B cell (primary cell): ENCODE results near the gene KRT12. TPM values are rescaled to one million over a fixed set of nuclear protein-coding genes. Genes with fewer than 3 reads are reported as not detected.

Experiments used
- ATAC-seq: fragments of 200-7000 bp; cut with Tn5 transposase; one replicate; pipeline ENCODE4 v1.10.0; 2021; ENCODE audit warnings: low read depth, mild to moderate bottlenecking, moderate number of reproducible peaks, moderate library complexity
- CTCF ChIA-PET: fragments of 350-600 bp; sonication (Branson Sonifier 250); formaldehyde crosslinking; loops from one replicate; lab custom pipeline; 2021; ENCODE audit warnings: antibody characterized with exemption, inconsistent platforms; lab: Charles Lee
- POLR2A ChIA-PET: fragments of 350-600 bp; sonication (Branson Sonifier 250); formaldehyde crosslinking; loops from one replicate; lab custom pipeline; 2021; ENCODE audit warnings: antibody characterized with exemption; lab: Charles Lee
- DNase-seq: peaks from one replicate; pipeline ENCODE4 v3.0.0; 2013
- H2AFZ ChIP-seq: 2 replicates; pipeline ENCODE4 v1.6.1; 2012; ENCODE audit warnings: mild to moderate bottlenecking, low read depth, low read length; ENCODE audit not compliant: insufficient read depth, poor library complexity, severe bottlenecking
- H3K27ac ChIP-seq, 2 donors: 1 replicate in 1 of 2; 2 replicates in 1 of 2; pipeline ENCODE4 v1.5.1; 2012 to 2013; ENCODE audit warnings: low read length in 2 of 2, mild to moderate bottlenecking in 2 of 2, moderate library complexity in 1 of 2
- H3K27me3 ChIP-seq, 4 experiments: fragments of 200-600 bp in 1 of 4; sonication (generic) in 1 of 4; replicated peaks in 1 of 4; 1 replicate in 2 of 4; 2 replicates in 2 of 4; pipeline versions ENCODE4 v1.6.1 to v1.7.0; 2013 to 2016; ENCODE audit warnings: low read length in 3 of 4, mild to moderate bottlenecking in 2 of 4, mixed read lengths in 1 of 4, moderate library complexity in 1 of 4; ENCODE audit not compliant: insufficient read depth in 4 of 4, control insufficient read depth in 3 of 4; ENCODE audit errors: control extremely low read depth in 1 of 4
- H3K36me3 ChIP-seq, 2 experiments: replicated peaks in 1 of 2; 1 replicate in 1 of 2; 2 replicates in 1 of 2; pipeline versions ENCODE4 v1.6.1 to v1.7.1; 2013; ENCODE audit warnings: low read length in 1 of 2; ENCODE audit not compliant: insufficient read depth in 2 of 2, control insufficient read depth in 1 of 2; ENCODE audit errors: control extremely low read depth in 1 of 2, extremely low read depth in 1 of 2
- H3K4me1 ChIP-seq, 2 donors: fragments of 200-600 bp in 1 of 2; sonication (generic) in 1 of 2; 1 replicate in 1 of 2; 2 replicates in 1 of 2; pipeline versions ENCODE4 v1.5.1 to v1.6.1; 2013 to 2017; ENCODE audit warnings: low read length in 2 of 2; ENCODE audit not compliant: control insufficient read depth in 2 of 2, insufficient read depth in 2 of 2
- H3K4me2 ChIP-seq: replicated peaks from 2 replicates; pipeline ENCODE3; 2012; ENCODE audit warnings: mild to moderate bottlenecking, low read depth, low read length; ENCODE audit not compliant: poor library complexity, severe bottlenecking
- H3K4me3 ChIP-seq, 5 experiments: fragments of 200-600 bp in 1 of 5; sonication (generic) in 1 of 5; 1 replicate in 3 of 5; 2 replicates in 2 of 5; pipeline versions ENCODE4 v1.5.1 to v1.7.0; 2011 to 2016; ENCODE audit warnings: low read length in 4 of 5, mild to moderate bottlenecking in 4 of 5, low read depth in 2 of 5, control low read depth in 1 of 5, moderate library complexity in 1 of 5; ENCODE audit not compliant: insufficient read depth in 1 of 5; ENCODE audit errors: control extremely low read depth in 1 of 5, extremely low read depth in 1 of 5
- H3K79me2 ChIP-seq: fragments of 200-600 bp; sonication (generic); one replicate; pipeline ENCODE4 v1.6.0; 2016; ENCODE audit warnings: low read length; ENCODE audit not compliant: control insufficient read depth, insufficient read depth
- H3K9ac ChIP-seq: fragments of 200-600 bp; sonication (generic); 2 replicates; pipeline ENCODE4 v1.6.1; 2017; ENCODE audit warnings: mild to moderate bottlenecking, low read length, moderate library complexity
- H3K9me3 ChIP-seq, 3 donors: one replicate each; pipeline versions ENCODE4 v1.6.1 to v1.7.1; 2013; ENCODE audit warnings: low read length in 2 of 3; ENCODE audit not compliant: control insufficient read depth in 2 of 3, insufficient read depth in 1 of 3; ENCODE audit errors: control extremely low read depth in 1 of 3
- H4K20me1 ChIP-seq: 2 replicates; pipeline ENCODE4 v1.6.0; 2012; ENCODE audit warnings: mild to moderate bottlenecking, low read length; ENCODE audit not compliant: insufficient read depth, control insufficient read depth, poor library complexity, severe bottlenecking
- H3K27ac Mint-ChIP-seq: one replicate; pipeline ENCODE4 v1.8.0; 2021; ENCODE audit warnings: mixed read lengths
- H3K27me3 Mint-ChIP-seq: one replicate; pipeline ENCODE4 v1.8.0; 2021; ENCODE audit warnings: mixed read lengths
- H3K4me1 Mint-ChIP-seq: one replicate; pipeline ENCODE4 v1.8.0; 2021; ENCODE audit warnings: mixed read lengths
- H3K4me3 Mint-ChIP-seq: one replicate; pipeline ENCODE4 v1.8.0; 2021; ENCODE audit warnings: mixed read lengths
- H3K9me3 Mint-ChIP-seq: one replicate; pipeline ENCODE4 v1.8.0; 2022; ENCODE audit warnings: mixed read lengths; ENCODE audit not compliant: insufficient read depth
- EZH2 ChIP-seq: IDR thresholded peaks from 2 replicates; pipeline ENCODE4 v1.6.1; 2012; ENCODE audit warnings: borderline replicate concordance, low read depth, mild to moderate bottlenecking, moderate library complexity, low read length; ENCODE audit not compliant: insufficient read depth, poor library complexity, severe bottlenecking
- WGBS: methylation state at CpG from one replicate; pipeline ENCODE4 v1.1.5; 2013; ENCODE audit warnings: missing lambda C conversion rate; ENCODE audit not compliant: insufficient coverage; 5-methylcytosine and 5-hydroxymethylcytosine counted together
- intact Hi-C: fragments of 100-400 bp; cut with micrococcal nuclease; formaldehyde crosslinking; loops from one replicate; pipeline ENCODE4 v1.10.0; 2022
- polyA plus RNA-seq: library from polyadenylated mRNA; depleted of rRNA; stranded (reverse); fragments of >200 nt; gene quantifications from 2 replicates; pipeline ENCODE4 v1.2.3, GENCODE V29; 2012
- total RNA-seq, 2 donors: library from RNA; stranded (reverse); fragments of 120-200 nt in 1 of 2; gene quantifications; 1 replicate in 1 of 2; 2 replicates in 1 of 2; pipeline versions ENCODE4 v1.2.3 to v1.2.4, GENCODE V29; 2013 to 2022
- TF ChIP-seq, protein P1 (sequence below): fragments of 200-600 bp; IDR thresholded peaks from one replicate; pipeline ENCODE4 v1.8.0; 2022; ENCODE audit warnings: antibody characterized with exemption, mild to moderate bottlenecking

The KRT12 gene
- total and polyA plus RNA-seq, 2 donors (not counting 1 experiment from before 2014, with no cell fraction given): not detected

DNA sequence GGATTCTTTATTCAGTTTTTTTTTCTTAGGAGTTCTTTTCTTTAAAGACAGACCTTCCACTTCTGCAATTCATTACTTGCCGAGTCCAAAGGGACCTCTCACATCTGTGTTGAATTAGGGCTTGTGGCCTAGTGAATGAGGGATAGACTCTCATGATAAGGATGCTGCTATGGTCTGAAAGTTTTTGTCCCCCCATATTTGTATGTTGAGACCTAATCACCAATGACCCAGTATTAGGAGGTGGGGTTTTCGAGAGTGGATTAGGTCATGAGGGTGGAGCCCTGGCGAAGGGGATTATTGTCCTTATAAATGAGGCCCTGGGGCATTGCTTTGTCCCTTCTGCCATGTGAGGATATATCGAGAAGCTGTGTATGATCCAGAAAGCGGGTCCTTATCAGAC, 9.5 kb downstream of the KRT12 start:
- no peak overlapping the region for H2AFZ ChIP-seq
- CTCF ChIA-PET: interaction anchor here (0.9 to 2.6 kb wide), 12 partner anchors 9 to 839 kb away, joined by 3 to 18 read pairs (median 6); no protein-coding TSS in a partner anchor
- H3K4me3 ChIP-seq: no peak overlapping the region
- DNase-seq: no peak
- H3K27me3 Mint-ChIP-seq: peaks cover 48% of the 10 kb centered on the region
- ATAC-seq: no peak
- H3K9me3 Mint-ChIP-seq: no peaks in the 10 kb centered on the region
- 100% methylated on average over 4 of the region's 5 CpGs for WGBS
- TF ChIP-seq EZH2: no peak
- TF ChIP-seq, protein P1, sequence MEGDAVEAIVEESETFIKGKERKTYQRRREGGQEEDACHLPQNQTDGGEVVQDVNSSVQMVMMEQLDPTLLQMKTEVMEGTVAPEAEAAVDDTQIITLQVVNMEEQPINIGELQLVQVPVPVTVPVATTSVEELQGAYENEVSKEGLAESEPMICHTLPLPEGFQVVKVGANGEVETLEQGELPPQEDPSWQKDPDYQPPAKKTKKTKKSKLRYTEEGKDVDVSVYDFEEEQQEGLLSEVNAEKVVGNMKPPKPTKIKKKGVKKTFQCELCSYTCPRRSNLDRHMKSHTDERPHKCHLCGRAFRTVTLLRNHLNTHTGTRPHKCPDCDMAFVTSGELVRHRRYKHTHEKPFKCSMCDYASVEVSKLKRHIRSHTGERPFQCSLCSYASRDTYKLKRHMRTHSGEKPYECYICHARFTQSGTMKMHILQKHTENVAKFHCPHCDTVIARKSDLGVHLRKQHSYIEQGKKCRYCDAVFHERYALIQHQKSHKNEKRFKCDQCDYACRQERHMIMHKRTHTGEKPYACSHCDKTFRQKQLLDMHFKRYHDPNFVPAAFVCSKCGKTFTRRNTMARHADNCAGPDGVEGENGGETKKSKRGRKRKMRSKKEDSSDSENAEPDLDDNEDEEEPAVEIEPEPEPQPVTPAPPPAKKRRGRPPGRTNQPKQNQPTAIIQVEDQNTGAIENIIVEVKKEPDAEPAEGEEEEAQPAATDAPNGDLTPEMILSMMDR: no peak
- no peak overlapping the region for H3K9ac ChIP-seq
- no peaks in the 10 kb centered on the region for H3K36me3 ChIP-seq
- no peaks in the 10 kb centered on the region for H4K20me1 ChIP-seq
- H3K27me3 ChIP-seq: peaks cover 0 to 8% (median 0%) of the 10 kb centered on the region in 4 experiments
- no peaks in the 10 kb centered on the region for H3K9me3 ChIP-seq
- intact Hi-C loops: loop anchor here (1.0 kb wide), 2 partner anchors 791 to 805 kb away; no protein-coding TSS in a partner anchor
- H3K79me2 ChIP-seq: no peaks in the 10 kb centered on the region
- POLR2A ChIA-PET: no interaction called here
- H3K27ac Mint-ChIP-seq: no peak overlapping the region
- H3K4me1 Mint-ChIP-seq: no peaks in the 10 kb centered on the region
- no peak overlapping the region for H3K4me3 Mint-ChIP-seq
- H3K4me1 ChIP-seq: no peaks in the 10 kb centered on the region
- no peak overlapping the region for H3K4me2 ChIP-seq
- no peak overlapping the region for H3K27ac ChIP-seq

DNA sequence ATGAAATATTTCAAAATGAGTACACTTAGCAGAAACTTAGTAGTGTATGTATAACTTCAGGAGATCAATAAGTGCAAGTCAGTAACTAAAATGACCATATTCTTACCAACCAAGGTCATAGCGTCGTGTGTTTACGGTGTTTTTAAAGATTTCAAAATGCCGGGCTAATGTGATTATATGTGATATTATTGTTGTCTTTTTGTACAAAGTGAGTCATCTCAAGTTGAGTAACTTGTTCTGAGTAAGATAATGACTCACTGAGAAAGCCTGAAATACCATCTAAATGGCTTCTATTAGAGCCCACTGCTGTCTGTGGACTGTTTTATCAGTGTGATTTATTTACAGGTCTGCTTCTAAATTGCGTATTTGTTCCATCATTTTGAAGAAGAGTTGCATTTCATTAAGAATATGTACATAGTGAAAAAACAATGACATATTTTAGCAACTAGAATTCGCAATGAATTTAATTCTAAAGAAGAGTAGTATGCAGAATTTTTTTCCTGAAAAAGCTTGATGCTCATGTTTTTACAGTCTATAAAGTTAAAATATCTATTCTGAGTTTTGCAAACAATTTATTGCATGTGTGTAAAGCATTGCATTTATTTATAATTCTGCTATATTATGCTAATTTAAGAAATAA, 12.7 kb downstream of the KRT12 start:
- Histone ChIP-seq H3K27ac (no peak overlapping the region), H3K4me3 (no peak overlapping the region), H3K27me3 (peaks cover 0 to 16% (median 9%) of the 10 kb centered on the region in 4 experiments), H3K4me1 (no peaks in the 10 kb centered on the region), H3K36me3 (no peaks in the 10 kb centered on the region), H2AFZ (no peak overlapping the region), H3K9me3 (no peaks in the 10 kb centered on the region), H3K79me2 (no peaks in the 10 kb centered on the region), H3K9ac (no peak overlapping the region), H3K4me2 (no peak overlapping the region), H4K20me1 (no peaks in the 10 kb centered on the region)
- no peaks in the 10 kb centered on the region for H3K9me3 Mint-ChIP-seq
- no peak overlapping the region for H3K27ac Mint-ChIP-seq
- ChIA-PET CTCF (no interaction called here), POLR2A (no interaction called here)
- intact Hi-C loops: no loop called here
- TF ChIP-seq, protein P1: no peak
- TF ChIP-seq EZH2: no peak
- ATAC-seq (no peak), DNase-seq (no peak)
- no peak overlapping the region for H3K4me3 Mint-ChIP-seq
- no peaks in the 10 kb centered on the region for H3K4me1 Mint-ChIP-seq
- 60% methylated on average over 1 of the region's 6 CpGs for WGBS
- H3K27me3 Mint-ChIP-seq: peaks cover 46% of the 10 kb centered on the region
